ENCODE data around the gene SDCCAG8.

Gene SDCCAG8

DNA sequence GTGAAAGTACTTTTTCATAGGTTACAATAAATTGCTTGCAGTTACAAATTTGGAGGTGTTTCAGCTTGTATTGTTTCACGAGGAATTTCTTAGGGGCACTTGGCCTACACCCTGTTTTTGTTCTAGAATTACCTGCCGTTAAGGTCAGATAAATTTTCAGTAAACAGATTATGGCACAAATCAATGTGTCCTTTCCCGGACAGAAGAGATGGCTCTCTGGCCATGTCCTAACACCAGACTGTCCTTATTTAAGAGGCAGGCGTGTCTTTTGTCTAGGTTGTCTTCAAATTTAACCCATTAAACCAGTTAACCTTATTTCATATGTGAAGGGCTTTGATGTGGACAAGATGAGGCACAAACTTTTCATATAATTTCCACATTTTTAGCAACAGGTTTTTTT lies 243.4 kb downstream of the SDCCAG8 start:
- DNase-seq (ENCODE audit: extremely low read depth, low read depth): no peak
- no peak for TF ChIP-seq CTCF (IDR thresholded peaks at IDR 0.05; ENCODE audit: low read depth, low read length)

GRCh38 chr1:243499711-243500110 lies 243.9 kb downstream of the SDCCAG8 start:
- no peak for DNase-seq (ENCODE audit: extremely low read depth, low read depth)
- TF ChIP-seq CTCF (IDR thresholded peaks at IDR 0.05; ENCODE audit: low read depth, low read length): no peak

DNA sequence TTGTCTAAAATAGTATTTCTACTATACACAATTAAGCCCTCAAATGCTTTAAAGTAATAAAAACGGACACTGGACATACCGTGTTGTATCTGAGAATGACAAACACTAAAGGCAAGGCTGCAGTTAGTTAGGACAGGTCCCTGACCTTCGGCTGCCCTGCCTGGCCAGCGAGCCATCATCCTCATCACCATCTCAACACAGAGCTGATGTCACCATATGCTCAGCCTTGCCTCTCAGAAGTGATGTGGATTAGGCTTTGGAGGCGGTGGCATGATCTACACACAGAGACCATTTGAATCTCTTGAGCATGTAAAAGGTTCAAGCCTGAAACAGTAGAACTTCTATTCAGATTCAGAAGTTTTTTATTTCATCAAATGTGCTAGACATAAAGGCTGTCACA lies 244.7 kb downstream of the SDCCAG8 start:
- no peak for TF ChIP-seq CTCF (IDR thresholded peaks at IDR 0.05; ENCODE audit: low read depth, low read length)
- DNase-seq (ENCODE audit: extremely low read depth, low read depth): no peak

DNA sequence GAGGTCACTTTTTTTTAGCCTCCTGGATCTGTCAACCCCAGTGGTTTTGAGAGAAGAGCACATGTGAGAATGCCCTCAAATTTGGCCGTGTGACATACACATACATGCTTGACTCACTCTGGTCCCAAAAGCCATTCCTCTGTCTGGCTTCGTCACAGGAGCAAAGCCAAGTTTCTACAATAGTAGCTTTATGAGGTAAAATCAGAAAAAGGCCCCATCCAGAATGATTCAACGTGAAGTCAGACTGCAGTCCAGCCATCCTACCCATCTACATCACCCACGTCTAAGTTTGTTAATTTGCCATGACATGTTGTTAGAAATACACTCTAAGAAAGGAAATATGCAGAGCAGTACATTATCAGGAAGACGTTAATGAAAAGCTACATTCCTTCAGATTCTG lies 245.2 kb downstream of the SDCCAG8 start:
- no peak for DNase-seq (ENCODE audit: extremely low read depth, low read depth)
- no peak for TF ChIP-seq CTCF (IDR thresholded peaks at IDR 0.05; ENCODE audit: low read depth, low read length)

DNA sequence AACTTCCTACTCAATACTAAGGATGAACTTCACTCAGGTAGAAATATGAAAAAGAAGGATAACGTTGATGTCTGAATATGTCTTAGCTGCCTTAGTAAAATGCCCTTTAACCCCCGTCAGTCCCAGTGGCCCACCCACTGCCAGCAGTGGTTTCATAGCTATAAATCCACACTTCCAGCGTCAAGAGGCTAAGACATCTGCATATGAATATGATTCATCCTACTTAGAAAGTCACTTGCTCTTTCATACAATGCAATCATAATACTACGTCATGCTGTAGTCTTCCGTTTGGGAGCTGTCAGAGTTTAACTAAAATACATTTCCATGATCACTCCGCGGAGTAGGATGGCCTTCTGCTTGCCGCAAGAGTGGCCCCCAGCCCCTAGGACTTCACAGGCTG lies 247.3 kb downstream of the SDCCAG8 start:
- TF ChIP-seq CTCF (IDR thresholded peaks at IDR 0.05; ENCODE audit: low read depth, low read length): no peak
- DNase-seq (ENCODE audit: extremely low read depth, low read depth): no peak

DNA sequence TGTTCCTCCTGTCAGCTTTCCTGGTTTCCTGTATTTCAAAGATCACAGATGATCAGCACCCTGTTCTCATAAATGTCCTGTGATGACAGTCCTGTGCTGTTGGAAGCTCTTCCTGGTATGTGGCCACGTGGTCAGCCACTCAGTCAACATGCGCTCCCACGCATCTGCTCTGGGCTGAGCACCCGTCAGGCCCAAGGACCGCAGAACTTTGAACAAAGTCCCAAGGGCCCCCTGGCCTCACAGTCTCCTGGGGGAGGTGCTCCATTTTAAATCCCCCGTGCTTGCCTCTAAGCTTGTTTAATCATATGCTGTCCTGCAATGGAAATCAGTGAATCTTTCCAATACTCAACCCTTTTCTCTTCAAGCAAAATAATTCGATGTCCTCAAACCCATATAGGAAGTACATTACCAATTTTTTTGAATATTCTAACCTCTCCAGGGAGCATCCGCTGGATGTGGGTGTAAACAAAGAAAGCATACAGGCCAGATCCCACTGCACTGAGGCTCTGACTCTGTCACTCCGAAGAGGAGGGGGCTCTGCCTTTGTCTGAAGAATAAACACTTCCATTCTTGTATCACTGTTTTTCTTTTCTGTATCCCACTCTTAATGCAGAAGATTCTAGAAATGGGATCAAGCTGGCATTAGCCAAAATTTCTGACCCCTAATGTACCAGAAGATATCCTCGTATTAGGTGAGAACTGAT lies 250.3 kb downstream of the SDCCAG8 start:
- TF ChIP-seq CTCF (IDR thresholded peaks at IDR 0.05; ENCODE audit: low read depth, low read length): no peak
- no peak for DNase-seq (ENCODE audit: extremely low read depth, low read depth)

- no peak for DNase-seq (ENCODE audit: extremely low read depth, low read depth)
- TF ChIP-seq CTCF (IDR thresholded peaks at IDR 0.05; ENCODE audit: low read depth, low read length): no peak
These were observed 251.3 kb downstream of the SDCCAG8 start for GRCh38 chr1:243507001-243507671.
